AG09319 (cell line): Measurements from ENCODE around the gene CCM2L.

Source experiments
- DNase-seq: peaks from one replicate; pipeline ENCODE4 v3.0.0-alpha.2; 2010; ENCODE audit warnings: low read depth; ENCODE audit errors: extremely low read depth
- TF ChIP-seq, protein P1 (sequence below): IDR thresholded peaks from 2 replicates; pipeline ENCODE4 v1.5.1; 2011; ENCODE audit warnings: low read depth, mild to moderate bottlenecking, inconsistent platforms, low read length, moderate library complexity

Gene CCM2L

DNA sequence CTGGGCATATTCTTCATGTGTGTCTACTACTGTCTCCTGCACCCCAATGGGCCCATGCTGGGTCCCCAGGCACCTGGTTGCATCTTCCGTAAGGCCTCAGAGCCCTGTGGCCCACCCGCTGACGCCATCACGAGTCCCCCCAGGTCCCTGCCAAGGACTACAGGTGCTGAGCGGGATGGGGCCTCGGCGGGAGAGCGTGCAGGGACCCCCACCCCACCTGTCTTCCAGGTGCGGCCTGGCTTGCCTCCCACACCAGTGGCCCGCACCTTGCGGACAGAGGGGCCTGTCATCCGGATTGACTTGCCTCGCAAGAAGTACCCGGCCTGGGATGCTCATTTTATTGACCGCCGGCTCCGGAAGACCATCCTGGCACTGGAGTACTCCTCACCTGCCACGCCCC lies 13.2 kb upstream of the CCM2L start:
- no peak for DNase-seq
- TF ChIP-seq, protein P1, sequence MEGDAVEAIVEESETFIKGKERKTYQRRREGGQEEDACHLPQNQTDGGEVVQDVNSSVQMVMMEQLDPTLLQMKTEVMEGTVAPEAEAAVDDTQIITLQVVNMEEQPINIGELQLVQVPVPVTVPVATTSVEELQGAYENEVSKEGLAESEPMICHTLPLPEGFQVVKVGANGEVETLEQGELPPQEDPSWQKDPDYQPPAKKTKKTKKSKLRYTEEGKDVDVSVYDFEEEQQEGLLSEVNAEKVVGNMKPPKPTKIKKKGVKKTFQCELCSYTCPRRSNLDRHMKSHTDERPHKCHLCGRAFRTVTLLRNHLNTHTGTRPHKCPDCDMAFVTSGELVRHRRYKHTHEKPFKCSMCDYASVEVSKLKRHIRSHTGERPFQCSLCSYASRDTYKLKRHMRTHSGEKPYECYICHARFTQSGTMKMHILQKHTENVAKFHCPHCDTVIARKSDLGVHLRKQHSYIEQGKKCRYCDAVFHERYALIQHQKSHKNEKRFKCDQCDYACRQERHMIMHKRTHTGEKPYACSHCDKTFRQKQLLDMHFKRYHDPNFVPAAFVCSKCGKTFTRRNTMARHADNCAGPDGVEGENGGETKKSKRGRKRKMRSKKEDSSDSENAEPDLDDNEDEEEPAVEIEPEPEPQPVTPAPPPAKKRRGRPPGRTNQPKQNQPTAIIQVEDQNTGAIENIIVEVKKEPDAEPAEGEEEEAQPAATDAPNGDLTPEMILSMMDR, result no peak

DNA sequence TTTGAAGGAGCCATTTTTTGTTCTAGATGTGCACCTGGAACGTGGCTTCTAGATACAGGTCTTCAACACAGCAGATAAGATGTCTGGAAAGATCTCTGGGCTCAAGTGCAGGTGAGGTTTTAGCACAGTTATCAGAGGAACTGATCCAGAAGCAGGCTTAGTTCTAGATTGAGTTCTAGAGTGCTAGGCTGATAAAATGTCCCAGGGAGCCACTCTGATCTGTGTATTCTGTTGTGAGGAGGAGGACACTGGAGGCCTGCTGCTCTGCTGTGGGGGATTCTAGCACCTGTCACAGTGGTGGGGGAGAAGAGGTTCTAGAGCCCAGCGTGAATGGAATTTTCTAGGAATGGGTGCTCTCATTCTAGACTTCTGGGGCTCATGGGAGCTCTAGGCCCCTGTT lies 12.0 kb upstream of the CCM2L start:
- DNase-seq, result no peak
- TF ChIP-seq, protein P1, result no peak

DNA sequence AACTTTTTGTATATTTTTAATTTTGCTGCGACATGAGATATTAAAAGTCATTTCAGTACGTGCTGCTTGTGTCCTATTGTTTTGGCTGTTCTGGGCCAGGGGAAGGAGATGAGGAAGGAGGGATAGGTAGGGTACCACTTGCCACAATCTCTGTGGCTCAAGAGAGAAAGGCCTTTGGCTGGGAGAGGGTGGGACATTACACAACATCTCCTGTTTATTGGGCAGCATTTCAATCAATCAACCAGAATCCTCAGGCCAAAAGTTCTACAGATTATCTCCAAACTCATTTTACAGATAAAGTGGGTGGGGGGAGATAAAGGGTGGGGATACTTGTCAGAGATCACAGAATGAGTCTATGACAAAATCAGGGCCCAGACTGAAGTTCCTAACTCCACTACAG lies 6.9 kb upstream of the CCM2L start:
- DNase-seq, result no peak
- TF ChIP-seq, protein P1, result no peak

DNA sequence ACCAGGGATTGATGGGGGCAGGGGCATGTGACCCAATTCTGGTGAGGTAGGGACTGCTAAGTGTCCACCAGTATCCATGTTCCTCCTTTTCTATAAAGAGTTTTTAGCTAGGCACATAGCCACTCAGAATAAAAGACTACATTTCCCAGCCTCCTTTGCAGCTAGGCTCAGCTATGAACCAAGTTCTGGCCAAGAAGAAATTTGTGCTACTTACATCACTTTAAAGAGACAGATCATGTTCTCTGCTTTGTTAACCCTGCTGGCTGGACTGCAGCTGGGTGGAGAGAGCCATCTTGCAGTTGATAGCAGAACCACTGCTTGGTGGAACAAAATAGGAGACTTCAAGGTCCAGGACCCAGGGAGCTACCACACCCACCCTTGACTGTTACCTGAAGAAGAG lies 5.3 kb upstream of the CCM2L start:
- no peak for DNase-seq
- TF ChIP-seq, protein P1, result no peak

DNA sequence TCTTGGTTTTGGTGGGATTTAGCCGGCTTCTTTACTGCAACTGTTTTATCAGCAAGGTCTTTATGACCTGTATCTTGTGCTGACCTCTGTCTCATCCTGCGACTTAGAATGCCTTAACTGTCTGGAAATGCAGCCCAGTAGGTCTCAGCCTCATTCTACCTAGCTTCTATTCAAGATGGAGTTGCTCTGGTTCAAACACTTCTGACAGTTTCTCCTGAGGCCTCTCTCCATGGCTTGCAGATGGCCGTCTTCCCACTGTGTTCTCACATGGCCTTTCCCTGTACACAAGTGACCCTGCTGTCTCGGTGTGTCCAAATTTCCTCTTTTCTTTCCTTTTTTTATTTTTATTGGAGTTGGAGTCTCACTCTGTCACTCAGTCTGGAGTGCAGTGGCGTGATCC lies 4.2 kb upstream of the CCM2L start:
- TF ChIP-seq, protein P1, result no peak
- DNase-seq, result no peak

DNA sequence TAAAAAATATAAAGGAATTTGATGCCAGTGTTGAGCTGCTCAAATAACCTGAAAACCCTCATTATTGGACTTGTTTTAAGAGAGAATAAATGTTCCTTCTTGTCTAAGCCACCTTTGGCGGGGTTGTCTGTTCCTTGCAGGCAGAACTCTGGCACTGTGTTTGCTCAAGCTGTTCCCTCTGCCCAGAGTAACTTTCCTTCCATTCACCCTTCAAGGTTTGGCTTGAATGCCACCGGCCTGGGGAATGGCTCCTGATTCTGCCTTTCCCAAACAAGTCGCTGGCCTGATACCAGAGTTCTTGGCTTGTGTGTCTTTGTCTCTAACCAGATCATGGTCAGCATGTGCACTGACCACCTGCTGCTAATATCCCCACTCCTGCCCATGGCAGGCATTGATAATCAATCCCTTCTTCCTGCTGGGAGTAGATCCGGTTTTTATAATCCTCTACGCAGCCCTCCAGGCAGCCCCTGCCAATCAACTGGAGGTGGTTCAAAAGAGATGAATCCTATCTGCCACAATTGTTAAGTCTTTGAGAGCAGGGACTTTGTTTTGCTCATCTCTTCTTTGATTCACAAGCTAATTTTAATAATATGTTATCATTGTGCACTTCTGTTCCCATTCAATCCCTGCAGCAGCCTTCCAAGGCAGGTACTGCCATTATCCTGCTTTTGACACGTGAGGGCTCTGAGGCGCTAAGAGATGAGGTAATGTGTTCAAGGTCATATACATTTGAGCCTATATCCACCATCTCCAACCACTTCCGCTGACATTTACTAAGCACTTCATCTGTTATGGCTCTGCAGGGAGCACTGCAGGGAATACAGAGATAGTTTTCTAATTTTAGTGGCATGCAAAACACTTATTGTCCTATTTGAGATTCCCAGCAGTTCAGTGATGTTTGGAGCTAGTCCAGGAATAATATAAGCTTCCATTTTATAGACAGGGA lies 3.1 kb upstream of the CCM2L start:
- TF ChIP-seq, protein P1, result no peak
- DNase-seq, result no peak

DNA sequence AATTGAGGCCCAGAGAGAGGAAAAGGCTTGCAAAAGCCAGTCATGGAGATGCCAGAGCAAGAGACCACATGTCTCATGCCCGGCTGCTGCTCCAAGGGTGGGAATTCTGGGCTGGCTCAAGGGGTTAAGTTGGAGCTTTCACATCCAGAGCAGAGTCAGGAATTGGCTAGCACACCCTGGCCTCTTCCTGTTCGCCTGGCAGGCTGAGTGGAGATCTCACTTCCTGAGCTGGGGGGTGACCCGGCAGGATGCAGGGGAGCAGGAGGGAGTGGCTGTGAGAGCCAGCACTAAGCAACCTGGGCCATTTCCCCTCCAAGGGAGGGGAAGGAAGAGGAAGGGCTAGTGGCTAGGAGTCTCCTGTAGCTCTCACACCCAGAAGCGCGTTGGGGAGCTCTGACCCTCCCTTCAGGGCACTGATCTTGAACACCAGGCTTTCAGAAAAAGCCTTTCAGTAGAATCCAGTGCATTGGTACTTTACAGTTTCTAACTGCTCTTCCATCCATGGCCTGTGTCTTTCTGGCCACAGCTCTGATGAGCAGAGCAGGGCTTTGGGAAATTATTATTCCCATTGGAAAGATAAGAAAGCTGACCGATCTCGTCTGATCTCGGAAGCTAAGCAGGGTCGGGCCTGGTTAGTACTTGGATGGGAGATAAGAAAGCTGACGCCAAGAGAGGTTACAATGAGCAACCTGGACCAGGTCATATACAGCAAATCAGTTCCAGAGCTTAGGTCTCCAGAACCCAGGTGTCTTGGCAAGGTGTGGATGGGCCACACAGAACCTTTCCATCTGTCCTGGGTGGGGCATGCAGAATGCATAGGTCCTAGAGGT lies 2.2 kb upstream of the CCM2L start:
- TF ChIP-seq, protein P1, result no peak
- DNase-seq, result no peak
